HepG2 (cell line): ENCODE measurements around the gene NEU4. TPM values are rescaled to one million over a fixed set of nuclear protein-coding genes. Genes with fewer than 3 reads are reported as not detected.

Experiments used
- CCDC6 ChIP-seq: sonication (generic); formaldehyde crosslinking; IDR thresholded peaks from 2 replicates; pipeline ENCODE4 v1.8.1; 2022; ENCODE audit warnings: mild to moderate bottlenecking, missing genetic modification reagents, moderate library complexity
- HIC2 ChIP-seq: sonication (generic); formaldehyde crosslinking; IDR thresholded peaks from 2 replicates; pipeline ENCODE4 v1.9.0; 2022; ENCODE audit warnings: low read depth, missing genetic modification reagents
- NCOR1 ChIP-seq: fragments of 200-600 bp; sonication (generic); IDR thresholded peaks from 2 replicates; pipeline ENCODE4 v1.7.0; 2017; ENCODE audit warnings: antibody characterized with exemption, low read length, borderline replicate concordance
- NRL ChIP-seq: sonication (generic); formaldehyde crosslinking; IDR thresholded peaks from 2 replicates; pipeline ENCODE4 v1.5.0; 2020; ENCODE audit warnings: missing genetic modification reagents, mild to moderate bottlenecking, moderate library complexity, borderline replicate concordance
- SALL1 ChIP-seq: sonication (generic); formaldehyde crosslinking; IDR thresholded peaks from 2 replicates; pipeline ENCODE4 v1.8.0; 2022; ENCODE audit warnings: mild to moderate bottlenecking, missing genetic modification reagents
- ZBTB44 ChIP-seq: sonication (generic); formaldehyde crosslinking; IDR thresholded peaks from 2 replicates; pipeline ENCODE4 v1.4.0; 2020; ENCODE audit warnings: missing genetic modification reagents
- ZNF263 ChIP-seq: sonication (generic); formaldehyde crosslinking; IDR thresholded peaks from 2 replicates; pipeline ENCODE4 v1.4.0; 2020; ENCODE audit warnings: missing genetic modification reagents
- ZNF414 ChIP-seq: sonication (generic); formaldehyde crosslinking; IDR thresholded peaks from 2 replicates; pipeline ENCODE4 v1.5.0; 2020; ENCODE audit warnings: missing genetic modification reagents
- ZNF44 ChIP-seq: sonication (generic); formaldehyde crosslinking; IDR thresholded peaks from 2 replicates; pipeline ENCODE4 v1.5.1; 2020; ENCODE audit warnings: mild to moderate bottlenecking, missing genetic modification reagents
- ZNF891 ChIP-seq: sonication (generic); formaldehyde crosslinking; IDR thresholded peaks from 2 replicates; pipeline ENCODE4 v1.5.0; 2020; ENCODE audit warnings: mild to moderate bottlenecking, missing genetic modification reagents
- polyA plus RNA-seq, 8 experiments: library from polyadenylated mRNA; depleted of rRNA in 3 of 8; stranded (reverse) in 7 of 8; unstranded in 1 of 8; fragments of >200 nt; fragmentation: Illumina TruSeq in 4 of 8; extraction: Trizol in 4 of 8; gene quantifications; 2 replicates each; pipeline versions ENCODE4 v1.2.1 to v1.2.3, GENCODE V29; 2011 to 2016; ENCODE audit warnings: low read depth in 4 of 8, missing spikeins in 1 of 8, mixed read lengths in 1 of 8; ENCODE audit not compliant: insufficient read depth in 1 of 8
- total RNA-seq, 5 experiments: library from RNA; depleted of rRNA; stranded (reverse); fragments of >200 nt; fragmentation: Illumina TruSeq; extraction: Trizol; gene quantifications; 2 replicates each; pipeline ENCODE4 v1.2.3, GENCODE V29; 2016; ENCODE audit warnings: low read depth in 1 of 5

Gene NEU4
- total and polyA plus RNA-seq, 2 of the 13 experiments (the other 11 are each of a cell fraction or from before 2014, with no cell fraction given): 53.5 to 107 TPM

- TF ChIP-seq ZNF414 (no peak), NRL (CRISPR knock-in tag) (peak; percentile 57), HIC2 (CRISPR knock-in tag) (peak; percentile 56; the same call in 1 of the 2 replicates), SALL1 (CRISPR knock-in tag) (no peak), CCDC6 (CRISPR knock-in tag) (no peak), ZNF891 (CRISPR knock-in tag) (no peak), NCOR1 (no peak), ZNF263 (CRISPR knock-in tag) (peak; percentile 27; the same call in 1 of the 2 replicates), ZBTB44 (CRISPR knock-in tag) (no peak), ZNF44 (no peak)
- TF ChIP-seq, all 625 proteins: peak for 12
Observed at GRCh38 chr2:241815477-241816430, 6.8 kb downstream of the NEU4 start (continued).
